Stomach (tissue), 9 donors: ENCODE measurements around the gene GRB2. TPM values are rescaled to one million over a fixed set of nuclear protein-coding genes. Genes with fewer than 3 reads are reported as not detected.

Source experiments
- DNase-seq, 2 donors: peaks; one replicate each; pipeline versions ENCODE4 v3.0.0 to v3.0.0-alpha.2; 2013 to 2019
- H3K27ac ChIP-seq, 5 donors: fragments of 200-600 bp in 4 of 5; sonication (generic) in 4 of 5; one replicate each; pipeline ENCODE4 v1.5.1; 2013 to 2019; ENCODE audit warnings: mild to moderate bottlenecking in 1 of 5, moderate library complexity in 1 of 5
- H3K27me3 ChIP-seq, 3 donors: fragments of 200-600 bp; sonication (generic); one replicate each; pipeline ENCODE4 v1.5.1; 2017 to 2019; ENCODE audit warnings: mixed run types in 1 of 3
- H3K36me3 ChIP-seq, 4 donors: fragments of 200-600 bp; sonication (generic); 1 replicate in 3 of 4; 2 replicates in 1 of 4; pipeline ENCODE4 v1.5.1; 2016 to 2019
- H3K4me1 ChIP-seq, 4 donors: fragments of 200-600 bp; sonication (generic); one replicate each; pipeline ENCODE4 v1.5.1; 2016 to 2019
- H3K4me3 ChIP-seq, 4 donors: fragments of 200-600 bp; sonication (generic) in 3 of 4; one replicate each; pipeline ENCODE4 v1.5.1; 2016 to 2019; ENCODE audit warnings: mild to moderate bottlenecking in 1 of 4
- H3K9me3 ChIP-seq, 4 donors: fragments of 200-600 bp; sonication (generic); one replicate each; pipeline ENCODE4 v1.5.1; 2016 to 2019
- EP300 ChIP-seq: sonication (generic); formaldehyde crosslinking; IDR thresholded peaks from one replicate; pipeline ENCODE4 v1.6.1; 2017; ENCODE audit warnings: antibody characterized with exemption
- POLR2A ChIP-seq, 4 donors: fragments of 450-650 bp; IDR thresholded peaks; one replicate each; pipeline ENCODE4 v1.6.1; 2016; ENCODE audit warnings: antibody characterized with exemption in 4 of 4, control low read depth in 2 of 4, mild to moderate bottlenecking in 1 of 4, moderate library complexity in 1 of 4
- POLR2AphosphoS5 ChIP-seq, 3 donors: sonication (generic); formaldehyde crosslinking; IDR thresholded peaks; one replicate each; pipeline ENCODE4 v1.6.1; 2016; ENCODE audit warnings: antibody characterized with exemption in 3 of 3
- WGBS, 5 donors: extraction: QIAGEN DNeasy Blood & Tissue Kit in 3 of 5; methylation state at CpG; one replicate each; pipeline versions ENCODE4 v1.1.5 to v1.1.7; 2013 to 2018; 5-methylcytosine and 5-hydroxymethylcytosine counted together
- intact Hi-C: fragments of 100-400 bp; cut with DNase I; formaldehyde crosslinking; loops from one replicate; pipeline ENCODE4 v1.15.1; 2023; ENCODE audit warnings: low total_unique reads
- polyA plus RNA-seq, 3 donors: library from polyadenylated mRNA; stranded (reverse); fragments of 200-250 nt; gene quantifications; one replicate each; pipeline ENCODE4 v1.2.3, GENCODE V29; 2013
- total RNA-seq, 5 donors: library from RNA; depleted of rRNA; stranded (reverse); fragments of >200 nt; gene quantifications; one replicate each; pipeline versions ENCODE4 v1.1.0 to v1.2.3, GENCODE V29; 2014 to 2016
- TF ChIP-seq, protein P1 (sequence below), 7 experiments: fragments of 450-650 bp in 4 of 7; fragments of 200-600 bp in 3 of 7; sonication (generic) in 3 of 7; IDR thresholded peaks; one replicate each; pipeline ENCODE4 v1.5.1; 2016 to 2019; ENCODE audit warnings: antibody characterized with exemption in 7 of 7, control low read depth in 2 of 7, mild to moderate bottlenecking in 1 of 7
- donor health status: healthy with polysubstance abuse.
- donor health status: Bipolar disorder and iron deficiency.
- donor health status: healthy.

GRB2 gene
- total and polyA plus RNA-seq, 8 donors: 32.5 to 488 (median 96.6) TPM

DNA sequence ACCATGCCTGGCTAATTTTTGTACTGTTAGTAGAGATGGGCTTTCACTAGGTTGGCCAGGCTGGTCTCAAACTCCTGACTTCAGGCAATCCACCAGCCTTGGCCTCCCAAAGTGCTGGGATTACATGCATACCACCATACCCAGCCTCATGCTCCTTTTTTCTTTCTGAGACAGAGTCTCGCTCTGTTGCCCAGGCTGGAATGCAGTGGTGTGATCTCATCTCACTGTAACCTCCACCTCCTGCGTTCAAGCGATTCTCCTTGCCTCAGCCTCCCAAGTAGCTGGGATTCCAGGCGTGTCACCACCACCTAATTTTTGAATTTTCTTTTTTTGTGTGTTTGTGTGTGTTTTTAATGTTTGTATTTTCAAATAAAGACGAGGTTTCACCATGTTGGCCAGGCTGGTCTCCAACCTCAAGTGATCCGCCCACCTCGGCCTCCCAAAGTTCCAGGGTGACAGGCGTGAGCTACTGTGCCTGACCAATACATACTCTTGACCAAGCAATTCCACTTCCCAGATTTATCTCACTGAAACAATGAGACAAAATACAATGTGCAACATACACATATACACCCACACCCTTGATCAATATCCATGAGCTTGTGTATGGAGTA is 5.0 kb downstream of the GRB2 start:
- intact Hi-C loops: no loop called here
- H3K27me3 ChIP-seq: no peaks in the 10 kb centered on the region
- H3K4me1 ChIP-seq: peaks cover 26 to 83% (median 55%) of the 10 kb centered on the region in 4 donors
- no peak overlapping the region for H3K4me3 ChIP-seq
- no peak for DNase-seq
- 90 to 94% (median 94%) methylated on average over 8 of the region's 8 CpGs for WGBS, 5 donors
- TF ChIP-seq, protein P1, sequence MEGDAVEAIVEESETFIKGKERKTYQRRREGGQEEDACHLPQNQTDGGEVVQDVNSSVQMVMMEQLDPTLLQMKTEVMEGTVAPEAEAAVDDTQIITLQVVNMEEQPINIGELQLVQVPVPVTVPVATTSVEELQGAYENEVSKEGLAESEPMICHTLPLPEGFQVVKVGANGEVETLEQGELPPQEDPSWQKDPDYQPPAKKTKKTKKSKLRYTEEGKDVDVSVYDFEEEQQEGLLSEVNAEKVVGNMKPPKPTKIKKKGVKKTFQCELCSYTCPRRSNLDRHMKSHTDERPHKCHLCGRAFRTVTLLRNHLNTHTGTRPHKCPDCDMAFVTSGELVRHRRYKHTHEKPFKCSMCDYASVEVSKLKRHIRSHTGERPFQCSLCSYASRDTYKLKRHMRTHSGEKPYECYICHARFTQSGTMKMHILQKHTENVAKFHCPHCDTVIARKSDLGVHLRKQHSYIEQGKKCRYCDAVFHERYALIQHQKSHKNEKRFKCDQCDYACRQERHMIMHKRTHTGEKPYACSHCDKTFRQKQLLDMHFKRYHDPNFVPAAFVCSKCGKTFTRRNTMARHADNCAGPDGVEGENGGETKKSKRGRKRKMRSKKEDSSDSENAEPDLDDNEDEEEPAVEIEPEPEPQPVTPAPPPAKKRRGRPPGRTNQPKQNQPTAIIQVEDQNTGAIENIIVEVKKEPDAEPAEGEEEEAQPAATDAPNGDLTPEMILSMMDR (IDR thresholded peaks at IDR 0.05): no peak
- TF ChIP-seq POLR2A (IDR thresholded peaks at IDR 0.05) (no peak), EP300 (no peak), POLR2AphosphoS5 (IDR thresholded peaks at IDR 0.05) (no peak)
- H3K27ac ChIP-seq: no peak overlapping the region
- no peaks in the 10 kb centered on the region for H3K9me3 ChIP-seq
- no peaks in the 10 kb centered on the region for H3K36me3 ChIP-seq

DNA sequence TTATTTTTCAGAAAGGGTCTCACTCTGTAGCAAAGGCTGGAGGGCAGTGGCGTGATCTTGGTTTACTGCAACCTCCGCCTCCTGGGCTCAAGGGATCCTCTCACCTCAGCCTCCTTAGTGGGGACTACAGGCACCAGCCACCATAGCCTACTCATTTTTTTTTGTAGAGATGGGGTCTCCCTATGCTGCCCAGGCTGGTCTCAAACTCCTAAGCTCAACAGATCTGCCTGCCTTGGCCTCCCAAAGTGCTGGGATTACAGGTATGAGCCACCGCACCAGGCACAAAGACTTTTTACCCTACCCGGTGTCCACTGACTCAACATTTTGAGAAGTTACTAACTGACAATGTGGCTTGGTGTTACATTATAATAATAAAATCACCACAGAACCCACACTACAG is 7.2 kb downstream of the GRB2 start:
- no peak for DNase-seq
- Histone ChIP-seq H3K36me3 (no peaks in the 10 kb centered on the region), H3K27ac (no peak overlapping the region), H3K9me3 (no peaks in the 10 kb centered on the region), H3K4me1 (peaks cover 33 to 94% (median 62%) of the 10 kb centered on the region in 4 donors), H3K27me3 (no peaks in the 10 kb centered on the region), H3K4me3 (no peak overlapping the region)
- intact Hi-C loops: no loop called here
- 88 to 96% (median 96%) methylated on average over 4 of the region's 4 CpGs for WGBS, 5 donors
- TF ChIP-seq POLR2AphosphoS5 (IDR thresholded peaks at IDR 0.05): no peak
- TF ChIP-seq EP300: no peak
- TF ChIP-seq, protein P1 (IDR thresholded peaks at IDR 0.05): no peak
- no peak for TF ChIP-seq POLR2A (IDR thresholded peaks at IDR 0.05)

DNA sequence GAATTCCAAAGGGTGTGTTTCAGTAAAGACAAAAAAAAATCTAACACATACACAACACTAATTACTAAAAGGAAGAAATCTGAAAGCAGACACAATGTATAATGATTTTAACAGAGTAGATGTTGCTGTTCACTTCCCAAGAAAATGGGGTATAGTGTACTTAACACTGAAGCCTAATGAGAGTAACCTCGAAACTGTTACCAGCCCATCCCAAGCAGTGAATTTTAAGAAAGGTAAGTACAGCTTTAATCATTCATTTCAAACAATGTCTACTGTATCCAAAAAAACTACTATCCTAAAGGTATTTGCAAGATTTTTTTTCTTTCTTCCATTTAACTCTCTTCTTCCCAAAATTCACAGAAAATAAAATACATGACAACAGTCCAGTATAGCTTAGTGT is 8.3 kb downstream of the GRB2 start:
- DNase-seq: no peak
- WGBS, 5 donors: 72 to 86% (median 77%) methylated on average over 1 of the region's 1 CpG
- H3K27ac ChIP-seq: no peak overlapping the region

DNA sequence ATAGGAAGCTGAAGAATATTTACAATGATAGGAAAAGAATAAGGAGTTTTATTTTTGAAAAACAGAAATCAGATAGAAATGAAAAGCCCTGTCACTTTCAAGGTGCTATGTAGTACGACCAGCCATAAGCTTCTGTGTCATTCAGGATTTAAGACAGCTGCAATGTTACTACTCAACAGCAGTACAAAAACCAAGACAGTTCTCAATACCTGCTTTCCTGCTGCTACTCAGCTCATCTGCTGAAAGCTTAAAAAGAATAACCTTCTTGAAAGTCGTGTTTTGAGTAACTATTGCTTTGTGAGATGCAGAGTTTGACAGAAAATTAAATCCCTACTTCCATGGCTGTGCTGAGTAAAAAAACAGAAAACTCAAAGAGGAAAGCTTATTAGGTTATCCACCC is 8.7 kb downstream of the GRB2 start:
- no peak for DNase-seq
- TF ChIP-seq POLR2AphosphoS5 (IDR thresholded peaks at IDR 0.05) (no peak), EP300 (no peak), POLR2A (IDR thresholded peaks at IDR 0.05) (no peak)
- TF ChIP-seq, protein P1 (IDR thresholded peaks at IDR 0.05): no peak
- Histone ChIP-seq H3K9me3 (no peaks in the 10 kb centered on the region), H3K4me3 (no peak overlapping the region), H3K36me3 (peaks cover 0 to 9% (median 2%) of the 10 kb centered on the region in 4 donors), H3K4me1 (peaks cover 34 to 95% (median 63%) of the 10 kb centered on the region in 4 donors), H3K27me3 (no peaks in the 10 kb centered on the region), H3K27ac (no peak overlapping the region)
- intact Hi-C loops: no loop called here
- 22 to 38% (median 36%) methylated on average over 2 of the region's 2 CpGs for WGBS, 5 donors

More for the DNA sequence above, 8.3 kb downstream of the GRB2 start:
- peaks cover 0 to 5% (median 0%) of the 10 kb centered on the region in 4 donors for H3K36me3 ChIP-seq
- no peak overlapping the region for H3K4me3 ChIP-seq
- TF ChIP-seq EP300 (no peak), POLR2AphosphoS5 (IDR thresholded peaks at IDR 0.05) (no peak), POLR2A (IDR thresholded peaks at IDR 0.05) (no peak)
- TF ChIP-seq, protein P1 (IDR thresholded peaks at IDR 0.05): no peak
- intact Hi-C loops: no loop called here
- H3K4me1 ChIP-seq: peaks cover 34 to 95% (median 63%) of the 10 kb centered on the region in 4 donors
- H3K9me3 ChIP-seq: no peaks in the 10 kb centered on the region
- no peaks in the 10 kb centered on the region for H3K27me3 ChIP-seq
